Colonic mucosa (tissue), 4 donors: ENCODE data around the gene CTCFL. TPM values are rescaled to one million over a fixed set of nuclear protein-coding genes. Genes with fewer than 3 reads are reported as not detected.

Experiments used
- DNase-seq: peaks from one replicate; pipeline ENCODE4 v3.0.0-alpha.2; 2020
- H3K27ac ChIP-seq: fragments of 200-600 bp; one replicate; pipeline ENCODE4 v1.8.0; 2021
- H3K27me3 ChIP-seq: fragments of 200-600 bp; one replicate; pipeline ENCODE4 v1.8.0; 2021
- H3K36me3 ChIP-seq: fragments of 200-600 bp; one replicate; pipeline ENCODE4 v1.8.0; 2021
- H3K4me1 ChIP-seq: fragments of 200-600 bp; one replicate; pipeline ENCODE4 v1.8.0; 2021; ENCODE audit warnings: mild to moderate bottlenecking
- H3K4me3 ChIP-seq: fragments of 200-600 bp; one replicate; pipeline ENCODE4 v1.8.0; 2021
- H3K9ac ChIP-seq, 2 donors: one replicate each; pipeline ENCODE4 v1.7.0; 2013; ENCODE audit warnings: control low read depth in 2 of 2, low read depth in 2 of 2, low read length in 2 of 2
- H3K9me3 ChIP-seq: fragments of 200-600 bp; one replicate; pipeline ENCODE4 v1.8.0; 2021
- CTCF ChIP-seq: fragments of 200-600 bp; IDR thresholded peaks from one replicate; pipeline ENCODE4 v1.8.0; 2022; ENCODE audit warnings: antibody characterized with exemption, mild to moderate bottlenecking
- intact Hi-C: fragments of 100-400 bp; cut with DNase I; formaldehyde crosslinking; loops from one replicate; pipeline ENCODE4 v1.14.1; 2022
- total RNA-seq, 2 donors: library from RNA; stranded (reverse); fragmentation: NEBNext Ultra II Directional in 1 of 2; extraction: Animal tissue kit (Norgen Biotek cat#: 25700) in 1 of 2; gene quantifications; one replicate each; pipeline ENCODE4 v1.2.1, GENCODE V29; 2021
- donor health status: healthy.
- donor health status: DM: no; HTN: no; CAD: no.
- donor health status: DM: no; HTN: no; CAD: no.

CTCFL gene
- total RNA-seq, 2 donors from 2014 or later = 0.47 TPM; not detected in 1

- no peak overlapping the region for H3K27ac ChIP-seq
- H3K9ac ChIP-seq = peak overlapping the region in 1 of 2 donors; percentile 7
- DNase-seq = no peak
- TF ChIP-seq CTCF = no peak
- H3K4me3 ChIP-seq = no peak overlapping the region
- no peaks in the 10 kb centered on the region for H3K9me3 ChIP-seq
- H3K27me3 ChIP-seq = no peaks in the 10 kb centered on the region
- intact Hi-C loops = no loop called here
- no peaks in the 10 kb centered on the region for H3K36me3 ChIP-seq
- no peaks in the 10 kb centered on the region for H3K4me1 ChIP-seq
Observed at GRCh38 chr20:57480444-57481160, 44.3 kb downstream of the CTCFL start.

- no peak for TF ChIP-seq CTCF
- DNase-seq = no peak
- no peak overlapping the region for H3K4me3 ChIP-seq
- H3K9me3 ChIP-seq = no peaks in the 10 kb centered on the region
- H3K27ac ChIP-seq = no peak overlapping the region
- no peaks in the 10 kb centered on the region for H3K4me1 ChIP-seq
- intact Hi-C loops = no loop called here
- no peaks in the 10 kb centered on the region for H3K27me3 ChIP-seq
- H3K9ac ChIP-seq = no peak overlapping the region
- H3K36me3 ChIP-seq = no peaks in the 10 kb centered on the region
Observed at GRCh38 chr20:57479196-57479595, 45.7 kb downstream of the CTCFL start.

GRCh38 chr20:57478176-57478575 lies 46.8 kb downstream of the CTCFL start:
- H3K4me1 ChIP-seq = no peaks in the 10 kb centered on the region
- no peak overlapping the region for H3K4me3 ChIP-seq
- no peak for DNase-seq
- H3K9ac ChIP-seq = no peak overlapping the region
- no peak overlapping the region for H3K27ac ChIP-seq
- no peaks in the 10 kb centered on the region for H3K9me3 ChIP-seq
- no peak for TF ChIP-seq CTCF
- intact Hi-C loops = no loop called here
- H3K36me3 ChIP-seq = no peaks in the 10 kb centered on the region
- no peaks in the 10 kb centered on the region for H3K27me3 ChIP-seq

- intact Hi-C loops = no loop called here
- TF ChIP-seq CTCF = no peak
- Histone ChIP-seq H3K27ac (no peak overlapping the region), H3K27me3 (no peaks in the 10 kb centered on the region), H3K4me1 (no peaks in the 10 kb centered on the region), H3K36me3 (no peaks in the 10 kb centered on the region), H3K9ac (no peak overlapping the region), H3K9me3 (no peaks in the 10 kb centered on the region), H3K4me3 (no peak overlapping the region)
- no peak for DNase-seq
Observed at GRCh38 chr20:57476641-57477461, 48.1 kb downstream of the CTCFL start.

- Histone ChIP-seq H3K9me3 (no peaks in the 10 kb centered on the region), H3K36me3 (no peaks in the 10 kb centered on the region), H3K27me3 (no peaks in the 10 kb centered on the region), H3K9ac (no peak overlapping the region), H3K4me3 (no peak overlapping the region), H3K27ac (no peak overlapping the region), H3K4me1 (no peaks in the 10 kb centered on the region)
- TF ChIP-seq CTCF = no peak
- intact Hi-C loops = no loop called here
- DNase-seq = no peak
Observed at GRCh38 chr20:57476084-57476526, 48.8 kb downstream of the CTCFL start.
